Fibroblast of skin of right biceps (primary cell): ENCODE results near the gene ANKRD6.

Experiments
- DNase-seq: peaks from one replicate; pipeline ENCODE4 v3.0.0-alpha.2; 2013

ANKRD6 gene

GRCh38 chr6:89667872-89668556 lies 235.1 kb downstream of the ANKRD6 start:
- DNase-seq = peak; percentile 50

GRCh38 chr6:89669002-89669401 lies 236.1 kb downstream of the ANKRD6 start:
- peak; percentile 7 for DNase-seq

- no peak for DNase-seq
Measured at GRCh38 chr6:89670935-89671565, 238.1 kb downstream of the ANKRD6 start.

- DNase-seq = peak; percentile 49
Measured at GRCh38 chr6:89675949-89676748, 243.2 kb downstream of the ANKRD6 start.

GRCh38 chr6:89678531-89678930 lies 245.6 kb downstream of the ANKRD6 start:
- no peak for DNase-seq

GRCh38 chr6:89679215-89680120 lies 246.5 kb downstream of the ANKRD6 start:
- no peak for DNase-seq

GRCh38 chr6:89680150-89680549 lies 247.2 kb downstream of the ANKRD6 start:
- DNase-seq = no peak

GRCh38 chr6:89680551-89680950 lies 247.6 kb downstream of the ANKRD6 start:
- no peak for DNase-seq

- no peak for DNase-seq
Measured at GRCh38 chr6:89681983-89682564, 249.1 kb downstream of the ANKRD6 start.

GRCh38 chr6:89682991-89683390 lies 250.0 kb downstream of the ANKRD6 start:
- DNase-seq = no peak
